CD4-positive, alpha-beta T cell (primary cell): ENCODE measurements around the gene CDH20. TPM values are rescaled to one million over a fixed set of nuclear protein-coding genes. Genes with fewer than 3 reads are reported as not detected.

Source experiments
- ATAC-seq: fragments of 200-7000 bp; cut with Tn5 transposase; one replicate; pipeline ENCODE4 v1.10.0; 2022; ENCODE audit warnings: mild to moderate bottlenecking; ENCODE audit not compliant: poor library complexity
- CTCF ChIA-PET: fragments of 350-600 bp; sonication (Branson Sonifier 250); formaldehyde crosslinking; loops from one replicate; lab custom pipeline; 2021; ENCODE audit warnings: antibody characterized with exemption, inconsistent platforms; lab: Charles Lee
- POLR2A ChIA-PET: fragments of 350-600 bp; sonication (Branson Sonifier 250); formaldehyde crosslinking; loops from one replicate; lab custom pipeline; 2021; ENCODE audit warnings: antibody characterized with exemption, inconsistent platforms; lab: Charles Lee
- DNase-seq, 14 experiments: peaks; one replicate each; pipeline ENCODE4 v3.0.0-alpha.2; 2013 to 2020; ENCODE audit warnings: mixed read lengths in 2 of 14
- H3K27ac ChIP-seq, 2 donors: one replicate each; pipeline versions ENCODE4 v1.5.1 to v1.7.0; 2013; ENCODE audit warnings: low read length in 2 of 2, low read depth in 1 of 2, mild to moderate bottlenecking in 1 of 2
- H3K27me3 ChIP-seq, 2 experiments: 1 replicate in 1 of 2; 2 replicates in 1 of 2; pipeline versions ENCODE4 v1.6.1 to v1.7.0; 2013; ENCODE audit warnings: low read length in 2 of 2, control low read depth in 1 of 2, mild to moderate bottlenecking in 1 of 2, moderate library complexity in 1 of 2; ENCODE audit not compliant: insufficient read depth in 2 of 2, control insufficient read depth in 1 of 2
- H3K36me3 ChIP-seq: one replicate; pipeline ENCODE4 v1.6.1; 2013; ENCODE audit warnings: low read length, control low read depth; ENCODE audit not compliant: insufficient read depth
- H3K4me1 ChIP-seq: one replicate; pipeline ENCODE4 v1.6.1; 2013; ENCODE audit warnings: low read length, control low read depth; ENCODE audit not compliant: insufficient read depth
- H3K4me3 ChIP-seq: one replicate; pipeline ENCODE4 v1.5.1; 2013; ENCODE audit warnings: mild to moderate bottlenecking, low read length, moderate library complexity
- H3K9me3 ChIP-seq, 2 experiments: 1 replicate in 1 of 2; 2 replicates in 1 of 2; pipeline versions ENCODE4 v1.6.1 to v1.7.0; 2013; ENCODE audit warnings: low read length in 2 of 2, mild to moderate bottlenecking in 2 of 2, control low read depth in 1 of 2, moderate library complexity in 1 of 2; ENCODE audit not compliant: control insufficient read depth in 1 of 2, insufficient read depth in 1 of 2
- H3K27ac Mint-ChIP-seq: one replicate; pipeline ENCODE4 v1.8.0; 2020; ENCODE audit warnings: mixed read lengths
- H3K27me3 Mint-ChIP-seq: one replicate; pipeline ENCODE4 v1.8.0; 2021; ENCODE audit warnings: mixed read lengths
- H3K36me3 Mint-ChIP-seq: one replicate; pipeline ENCODE4 v1.8.0; 2021; ENCODE audit warnings: low read depth, mixed read lengths
- H3K4me1 Mint-ChIP-seq: one replicate; pipeline ENCODE4 v1.8.0; 2021; ENCODE audit warnings: low read depth, mixed read lengths
- H3K4me3 Mint-ChIP-seq: one replicate; pipeline ENCODE4 v1.8.0; 2020; ENCODE audit warnings: mild to moderate bottlenecking, mixed read lengths
- H3K9me3 Mint-ChIP-seq: one replicate; pipeline ENCODE4 v1.8.0; 2020; ENCODE audit warnings: mixed read lengths
- intact Hi-C, 2 experiments: fragments of 100-400 bp; cut with DNase I in 1 of 2; cut with micrococcal nuclease in 1 of 2; formaldehyde crosslinking; loops; one replicate each; pipeline versions ENCODE4 v1.15.1 to v1.9.0; 2023 to 2025; cut with DNase I, micrococcal nuclease
- total RNA-seq, 174 experiments: library from RNA in 2 of 174; stranded (reverse) in 2 of 174; gene quantifications; one replicate each; pipeline ENCODE4 v1.2.3 and lab custom pipeline; 2021 to 2026
- TF ChIP-seq, protein P1 (sequence below): fragments of 200-600 bp; IDR thresholded peaks from one replicate; pipeline ENCODE4 v1.8.0; 2022; ENCODE audit warnings: antibody characterized with exemption, mild to moderate bottlenecking

The CDH20 gene
- total RNA-seq, 2 experiments from 2014 or later: 0.16 to 0.39 TPM

DNA sequence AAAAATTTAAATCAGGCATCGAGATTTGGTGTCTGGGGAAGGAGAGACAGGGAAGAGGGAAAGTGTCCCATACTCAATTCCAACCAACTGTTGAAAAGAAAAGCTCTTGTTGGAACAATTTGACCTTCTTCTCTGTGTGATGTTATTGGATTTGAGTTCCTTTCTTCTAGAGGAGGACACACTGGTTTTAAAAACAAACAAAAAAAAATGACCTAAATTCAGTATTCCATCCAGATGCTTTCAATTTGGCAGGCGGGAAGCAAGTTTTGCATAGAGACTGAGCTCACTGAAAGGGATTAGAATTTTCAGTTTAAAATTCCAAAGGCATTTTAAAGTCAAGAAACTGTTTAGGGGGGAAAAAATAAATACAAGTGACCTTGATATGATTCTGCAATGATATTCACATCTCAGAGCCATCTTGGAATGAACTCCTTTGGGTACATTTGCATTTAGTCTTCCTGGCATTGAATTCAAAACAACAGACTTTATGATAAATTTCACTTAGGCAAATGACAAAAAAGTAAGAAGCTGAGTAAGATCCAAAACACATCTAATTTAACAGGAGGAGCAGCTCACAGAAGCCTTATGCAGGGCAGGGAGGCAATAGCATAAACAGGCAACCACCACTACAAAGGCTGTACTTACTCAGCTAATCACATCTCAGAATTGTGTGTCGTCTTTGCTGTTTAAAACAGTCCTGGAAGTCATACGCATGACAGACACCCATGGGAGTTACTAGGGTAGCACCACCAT is 126.8 kb downstream of the CDH20 start:
- DNase-seq (no peak), ATAC-seq (no peak)
- ChIA-PET POLR2A (no interaction called here), CTCF (no interaction called here)
- no peaks in the 10 kb centered on the region for H3K9me3 ChIP-seq
- intact Hi-C loops: no loop called here
- Mint-ChIP-seq H3K27me3 (peaks cover 11% of the 10 kb centered on the region), H3K36me3 (no peaks in the 10 kb centered on the region), H3K4me3 (no peak overlapping the region), H3K27ac (no peak overlapping the region), H3K4me1 (no peaks in the 10 kb centered on the region), H3K9me3 (no peaks in the 10 kb centered on the region)
- TF ChIP-seq, protein P1, sequence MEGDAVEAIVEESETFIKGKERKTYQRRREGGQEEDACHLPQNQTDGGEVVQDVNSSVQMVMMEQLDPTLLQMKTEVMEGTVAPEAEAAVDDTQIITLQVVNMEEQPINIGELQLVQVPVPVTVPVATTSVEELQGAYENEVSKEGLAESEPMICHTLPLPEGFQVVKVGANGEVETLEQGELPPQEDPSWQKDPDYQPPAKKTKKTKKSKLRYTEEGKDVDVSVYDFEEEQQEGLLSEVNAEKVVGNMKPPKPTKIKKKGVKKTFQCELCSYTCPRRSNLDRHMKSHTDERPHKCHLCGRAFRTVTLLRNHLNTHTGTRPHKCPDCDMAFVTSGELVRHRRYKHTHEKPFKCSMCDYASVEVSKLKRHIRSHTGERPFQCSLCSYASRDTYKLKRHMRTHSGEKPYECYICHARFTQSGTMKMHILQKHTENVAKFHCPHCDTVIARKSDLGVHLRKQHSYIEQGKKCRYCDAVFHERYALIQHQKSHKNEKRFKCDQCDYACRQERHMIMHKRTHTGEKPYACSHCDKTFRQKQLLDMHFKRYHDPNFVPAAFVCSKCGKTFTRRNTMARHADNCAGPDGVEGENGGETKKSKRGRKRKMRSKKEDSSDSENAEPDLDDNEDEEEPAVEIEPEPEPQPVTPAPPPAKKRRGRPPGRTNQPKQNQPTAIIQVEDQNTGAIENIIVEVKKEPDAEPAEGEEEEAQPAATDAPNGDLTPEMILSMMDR: no peak
- no peak overlapping the region for H3K27ac ChIP-seq
- H3K4me3 ChIP-seq: no peak overlapping the region
- H3K27me3 ChIP-seq: peaks cover 0 to 3% of the 10 kb centered on the region in 2 experiments
- no peaks in the 10 kb centered on the region for H3K36me3 ChIP-seq
- no peaks in the 10 kb centered on the region for H3K4me1 ChIP-seq

DNA sequence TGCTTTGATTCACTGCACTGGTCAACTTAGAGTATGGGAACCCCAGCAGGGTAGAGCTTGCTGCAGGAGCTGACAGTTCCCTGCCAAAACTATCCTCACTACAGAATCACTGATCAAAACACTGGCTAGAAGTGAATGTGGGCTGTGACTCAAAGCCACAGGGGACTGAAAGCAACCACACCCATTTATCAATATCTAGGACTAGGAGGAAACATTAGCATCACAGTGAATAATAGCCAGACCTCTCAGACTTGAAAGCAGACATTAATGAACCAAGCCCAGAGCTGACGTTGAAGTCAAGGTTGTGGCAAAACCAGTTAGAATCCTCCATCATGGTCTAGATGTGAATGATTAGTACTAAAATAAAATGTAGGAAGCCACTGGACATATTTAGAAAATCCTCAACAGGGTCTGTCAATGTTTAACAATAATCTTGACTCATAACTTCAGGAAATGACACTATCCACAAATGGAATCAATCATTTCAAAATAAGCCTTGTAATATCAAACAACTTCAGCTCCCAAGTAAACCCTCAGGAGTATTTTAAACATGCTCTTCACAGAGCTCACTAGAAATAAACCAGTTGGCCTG is 131.4 kb downstream of the CDH20 start:
- Mint-ChIP-seq H3K27me3 (peaks cover 7% of the 10 kb centered on the region), H3K9me3 (no peaks in the 10 kb centered on the region)

DNA sequence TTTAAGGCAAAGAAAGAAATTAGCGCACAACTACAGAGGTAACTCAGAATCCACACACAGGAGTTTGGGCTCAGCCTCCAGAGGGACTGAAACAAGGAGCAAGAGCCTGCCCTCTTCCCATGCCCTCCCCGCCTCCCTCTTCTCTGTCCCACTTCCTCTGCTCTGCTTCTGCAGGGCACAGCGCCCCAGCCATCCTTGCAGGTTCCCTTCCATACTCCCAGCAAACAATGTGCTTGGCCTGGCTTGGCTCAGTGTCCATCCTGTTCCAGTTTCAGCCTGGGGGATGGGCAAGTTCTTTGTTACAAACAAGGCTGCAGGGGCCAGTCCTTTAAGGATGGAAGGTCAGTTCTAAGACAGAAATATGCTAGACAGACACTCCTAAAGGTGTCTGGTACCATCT is 133.5 kb downstream of the CDH20 start:
- no peak overlapping the region for H3K27ac Mint-ChIP-seq
- Histone ChIP-seq H3K27ac (no peak overlapping the region), H3K27me3 (peaks cover 0 to 3% of the 10 kb centered on the region in 2 experiments), H3K4me3 (no peak overlapping the region), H3K36me3 (no peaks in the 10 kb centered on the region), H3K4me1 (no peaks in the 10 kb centered on the region), H3K9me3 (no peaks in the 10 kb centered on the region)
- H3K9me3 Mint-ChIP-seq: no peaks in the 10 kb centered on the region
- intact Hi-C loops: no loop called here
- DNase-seq: no peak
- no peak overlapping the region for H3K4me3 Mint-ChIP-seq
- ChIA-PET CTCF (no interaction called here), POLR2A (no interaction called here)
- H3K36me3 Mint-ChIP-seq: no peaks in the 10 kb centered on the region
- no peak for ATAC-seq
- no peaks in the 10 kb centered on the region for H3K4me1 Mint-ChIP-seq
- TF ChIP-seq, protein P1: no peak
- H3K27me3 Mint-ChIP-seq: peaks cover 7% of the 10 kb centered on the region

More for the DNA sequence above, 131.4 kb downstream of the CDH20 start:
- intact Hi-C loops: no loop called here
- ATAC-seq (no peak), DNase-seq (no peak)
- ChIA-PET POLR2A (no interaction called here), CTCF (no interaction called here)
- H3K27me3 ChIP-seq: peaks cover 0 to 3% of the 10 kb centered on the region in 2 experiments
- H3K4me1 ChIP-seq: no peaks in the 10 kb centered on the region
- Mint-ChIP-seq H3K4me1 (no peaks in the 10 kb centered on the region), H3K36me3 (no peaks in the 10 kb centered on the region), H3K4me3 (no peak overlapping the region), H3K27ac (no peak overlapping the region)
- H3K4me3 ChIP-seq: no peak overlapping the region
- TF ChIP-seq, protein P1: no peak
- no peak overlapping the region for H3K27ac ChIP-seq
- H3K36me3 ChIP-seq: no peaks in the 10 kb centered on the region
- no peaks in the 10 kb centered on the region for H3K9me3 ChIP-seq
